H54 (cell line): ENCODE results near the gene COL17A1.

Experiments
- DNase-seq: peaks from one replicate; pipeline ENCODE4 v3.0.0; 2011; ENCODE audit warnings: low spot score, mixed read lengths; ENCODE audit not compliant: insufficient read length
- FAIRE-seq: peaks from 3 replicates; lab custom pipeline; 2011; peaks lifted over from hg19 to GRCh38; lab: Jason Lieb, UNC
- POLR2A ChIP-seq: IDR thresholded peaks from 2 replicates; pipeline ENCODE4 v1.6.1; 2011; ENCODE audit warnings: low read depth, mild to moderate bottlenecking, low read length

Gene COL17A1

DNA sequence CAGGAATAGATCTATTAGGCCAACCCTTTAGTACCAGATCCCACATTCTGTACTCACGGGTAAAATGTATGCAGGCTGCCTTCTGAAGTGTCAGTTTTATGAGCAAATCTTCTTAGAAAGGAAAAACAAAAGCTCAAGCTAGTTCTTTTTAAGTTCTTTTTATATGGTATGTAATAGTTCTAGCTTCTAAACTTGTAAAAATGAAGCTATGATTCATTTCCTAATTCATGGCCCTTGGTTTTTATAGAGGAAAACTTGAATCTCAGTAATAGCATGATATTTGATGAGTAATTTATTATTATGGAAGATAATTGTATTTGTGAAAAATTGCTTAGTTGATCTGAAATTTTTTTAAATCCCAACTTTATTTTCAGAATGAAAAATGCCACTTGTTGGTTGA, 64.4 kb downstream of the COL17A1 start:
- DNase-seq (no peak), FAIRE-seq (no peak)
- TF ChIP-seq POLR2A, result no peak

- TF ChIP-seq POLR2A, result no peak
- no peak for FAIRE-seq
- no peak for DNase-seq
Measured at GRCh38 chr10:104020020-104020419, 65.7 kb downstream of the COL17A1 start.

GRCh38 chr10:104018471-104018870, 67.2 kb downstream of the COL17A1 start:
- FAIRE-seq (no peak), DNase-seq (no peak)
- TF ChIP-seq POLR2A, result no peak

- FAIRE-seq (no peak), DNase-seq (no peak)
- TF ChIP-seq POLR2A, result no peak
Measured at GRCh38 chr10:104016661-104017060, 69.0 kb downstream of the COL17A1 start.

- DNase-seq, result no peak
- no peak for TF ChIP-seq POLR2A
- FAIRE-seq, result no peak
Measured at GRCh38 chr10:104014176-104014575, 71.5 kb downstream of the COL17A1 start.

DNA sequence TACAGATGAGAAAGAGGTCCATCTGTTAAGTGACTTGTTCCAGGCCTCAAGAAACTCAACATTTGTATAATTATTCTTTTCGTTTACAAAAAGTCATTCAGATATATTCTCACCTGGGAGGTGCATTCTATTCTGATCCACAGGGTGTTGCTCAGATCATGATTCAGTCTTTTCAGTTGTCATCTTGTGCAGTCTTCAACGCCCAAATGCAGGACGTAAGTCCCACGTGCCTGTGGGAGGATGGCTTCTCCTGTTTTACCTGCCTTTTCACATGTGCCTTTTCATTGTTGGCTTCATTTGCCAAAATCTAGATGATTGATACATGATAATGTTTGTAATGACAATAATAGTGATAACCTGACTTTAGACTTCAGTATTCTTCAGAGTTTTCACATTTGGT, 72.2 kb downstream of the COL17A1 start:
- no peak for DNase-seq
- FAIRE-seq, result no peak
- no peak for TF ChIP-seq POLR2A

- FAIRE-seq (no peak), DNase-seq (no peak)
Measured at GRCh38 chr10:104011904-104012303, 73.8 kb downstream of the COL17A1 start.

GRCh38 chr10:104005172-104005863, 80.4 kb downstream of the COL17A1 start:
- TF ChIP-seq POLR2A, result no peak
- FAIRE-seq (peak; percentile 75), DNase-seq (no peak)

More at GRCh38 chr10:104011904-104012303, 73.8 kb downstream of the COL17A1 start:
- no peak for TF ChIP-seq POLR2A

GRCh38 chr10:104002911-104003310, 82.8 kb downstream of the COL17A1 start:
- no peak for TF ChIP-seq POLR2A
- FAIRE-seq (peak; percentile 15), DNase-seq (no peak)

DNA sequence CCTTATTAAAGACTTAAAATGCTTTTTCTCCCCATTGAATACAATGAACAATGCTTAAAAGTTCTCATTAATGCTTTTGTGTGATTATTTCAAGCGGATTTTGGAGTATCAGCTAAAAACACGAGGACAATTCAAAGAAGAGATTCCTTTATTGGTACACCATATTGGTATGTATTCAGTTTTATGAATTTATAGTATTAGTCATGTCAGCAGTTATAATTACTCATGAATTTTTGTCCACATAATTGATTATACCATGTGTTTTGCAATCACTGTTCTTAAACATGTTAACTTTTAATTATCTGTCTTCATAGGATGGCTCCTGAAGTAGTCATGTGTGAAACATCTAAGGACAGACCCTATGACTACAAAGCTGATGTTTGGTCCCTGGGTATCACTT, 86.9 kb downstream of the COL17A1 start:
- no peak for TF ChIP-seq POLR2A
- no peak for FAIRE-seq
- no peak for DNase-seq

GRCh38 chr10:103995134-103995533, 90.5 kb downstream of the COL17A1 start:
- DNase-seq (no peak), FAIRE-seq (no peak)
- no peak for TF ChIP-seq POLR2A

DNA sequence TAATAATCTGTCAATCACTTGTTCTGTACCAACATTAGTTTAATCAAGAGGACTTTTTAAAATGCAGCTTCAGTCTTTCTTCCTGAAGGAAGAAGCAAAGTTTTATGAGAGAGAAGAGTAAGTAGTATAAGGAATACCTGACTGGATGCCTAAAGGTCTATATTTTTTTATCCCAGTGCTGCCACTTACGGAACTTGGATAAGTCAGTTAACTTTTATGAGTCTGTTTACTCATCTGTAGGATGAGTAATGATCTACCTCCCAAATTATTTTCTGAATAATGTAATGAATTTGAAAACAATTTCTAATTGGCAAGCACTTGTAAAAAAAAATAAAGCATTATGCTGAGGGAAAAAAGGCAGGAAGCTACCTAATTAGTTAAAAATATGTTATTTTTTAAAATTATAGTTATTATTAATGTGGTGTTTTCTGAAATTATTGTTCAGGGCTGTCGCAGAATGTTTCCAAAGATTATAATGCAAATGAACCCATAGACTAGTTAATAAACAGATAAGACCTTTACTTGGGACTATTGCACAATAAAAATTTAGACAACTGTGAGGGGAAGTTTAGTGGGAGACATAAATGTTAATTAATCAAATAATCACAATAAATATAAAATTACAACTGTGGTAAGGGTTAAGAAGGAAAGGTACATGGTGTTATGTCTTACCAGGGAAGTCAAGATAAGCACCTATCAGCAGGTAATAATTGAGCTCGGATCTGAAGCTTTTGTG, 94.1 kb downstream of the COL17A1 start:
- FAIRE-seq, result peak; percentile 30
- TF ChIP-seq POLR2A, result no peak
- no peak for DNase-seq

DNA sequence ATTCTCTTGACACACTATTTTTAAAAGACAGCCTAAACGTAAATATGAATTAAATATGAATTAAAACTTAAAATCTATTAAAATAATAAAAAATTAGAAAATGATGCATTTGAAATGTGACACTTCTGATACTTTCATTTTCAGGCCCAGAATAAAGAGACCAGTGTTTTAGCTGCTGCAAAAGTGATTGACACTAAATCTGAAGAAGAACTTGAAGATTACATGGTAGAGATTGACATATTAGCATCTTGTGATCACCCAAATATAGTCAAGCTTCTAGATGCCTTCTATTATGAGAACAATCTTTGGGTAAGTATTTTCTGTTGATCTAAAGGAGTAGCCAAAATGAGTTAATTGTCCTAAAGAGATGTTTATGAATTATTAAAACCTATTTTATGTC, 95.1 kb downstream of the COL17A1 start:
- no peak for FAIRE-seq
- TF ChIP-seq POLR2A, result no peak
- no peak for DNase-seq

DNA sequence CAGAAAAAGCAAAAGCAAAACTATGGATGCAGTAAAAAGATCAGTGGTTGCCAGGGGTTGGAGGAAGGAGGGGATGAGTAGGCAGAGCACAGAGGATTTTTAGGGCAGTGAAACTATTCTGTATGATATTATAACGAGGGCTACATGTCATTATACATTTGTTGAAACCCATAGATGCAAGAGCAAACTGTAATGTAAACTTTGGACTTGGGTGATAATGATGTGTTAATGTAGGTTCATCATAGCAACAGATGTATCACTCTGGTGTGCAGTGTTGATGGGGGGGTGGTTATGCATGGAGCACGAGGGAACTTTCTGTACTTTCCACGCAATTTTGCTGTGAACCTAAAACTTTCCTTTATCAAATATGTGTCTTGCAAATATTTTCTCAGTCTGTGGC, 95.6 kb downstream of the COL17A1 start:
- no peak for DNase-seq
- TF ChIP-seq POLR2A, result no peak
- peak; percentile 87 for FAIRE-seq

DNA sequence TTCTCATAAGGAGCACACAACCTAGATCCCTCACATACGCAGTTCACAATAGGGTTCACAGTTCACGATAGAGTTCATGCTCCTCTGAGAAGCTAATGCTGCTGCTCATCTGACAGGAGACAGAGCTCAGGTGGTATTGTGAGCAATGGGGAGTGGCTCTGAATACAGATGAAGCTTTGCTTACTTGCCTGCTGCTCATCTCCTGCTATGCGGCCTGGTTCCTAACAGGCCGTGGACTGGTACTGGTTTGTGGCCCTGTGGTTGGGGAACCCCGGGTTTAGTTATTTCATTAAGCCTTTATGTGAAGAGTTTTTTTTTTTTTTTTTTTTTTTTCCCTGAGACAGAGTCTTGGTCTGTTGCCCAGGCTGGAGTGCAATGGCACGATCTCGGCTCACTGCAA, 99.3 kb downstream of the COL17A1 start:
- FAIRE-seq (no peak), DNase-seq (no peak)
- TF ChIP-seq POLR2A, result no peak

DNA sequence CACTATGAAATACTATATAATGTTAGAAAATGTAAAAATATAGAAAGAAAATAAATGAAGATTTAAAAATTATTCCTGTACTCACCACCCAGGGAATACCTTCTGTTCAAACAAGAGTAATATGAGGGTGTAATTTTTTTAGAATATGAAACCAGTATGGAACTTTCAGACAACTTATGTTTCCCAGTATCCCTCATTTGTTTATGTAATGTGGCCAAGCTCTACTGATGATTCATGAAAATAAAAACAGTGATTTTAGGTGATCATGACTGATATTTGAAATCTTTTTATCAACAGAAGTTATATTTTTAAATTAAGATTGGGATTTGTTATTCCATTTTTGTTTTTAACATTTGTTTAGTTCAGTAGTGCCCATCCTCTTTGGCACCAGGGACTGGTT, 100.0 kb downstream of the COL17A1 start:
- no peak for TF ChIP-seq POLR2A
- FAIRE-seq, result no peak
- no peak for DNase-seq
